Activated T-cell treated with anti-CD3 and anti-CD28 coated beads for 4 hours (primary cell): ENCODE results near the gene RHBDD1.

Experiments
- DNase-seq: peaks from one replicate; pipeline ENCODE4 v3.0.0-alpha.2; 2020

RHBDD1 gene

GRCh38 chr2:226888971-226889370 lies 53.1 kb downstream of the RHBDD1 start:
- DNase-seq = no peak

GRCh38 chr2:226890286-226890685 lies 54.4 kb downstream of the RHBDD1 start:
- DNase-seq = no peak

- no peak for DNase-seq
These were observed 56.1 kb downstream of the RHBDD1 start for GRCh38 chr2:226891780-226892590.

GRCh38 chr2:226892729-226893128 lies 56.9 kb downstream of the RHBDD1 start:
- DNase-seq = no peak

- no peak for DNase-seq
These were observed 57.4 kb downstream of the RHBDD1 start for GRCh38 chr2:226893216-226893615.

GRCh38 chr2:226894752-226895151 lies 58.9 kb downstream of the RHBDD1 start:
- no peak for DNase-seq

- DNase-seq = no peak
These were observed 59.7 kb downstream of the RHBDD1 start for GRCh38 chr2:226895579-226895978.

DNA sequence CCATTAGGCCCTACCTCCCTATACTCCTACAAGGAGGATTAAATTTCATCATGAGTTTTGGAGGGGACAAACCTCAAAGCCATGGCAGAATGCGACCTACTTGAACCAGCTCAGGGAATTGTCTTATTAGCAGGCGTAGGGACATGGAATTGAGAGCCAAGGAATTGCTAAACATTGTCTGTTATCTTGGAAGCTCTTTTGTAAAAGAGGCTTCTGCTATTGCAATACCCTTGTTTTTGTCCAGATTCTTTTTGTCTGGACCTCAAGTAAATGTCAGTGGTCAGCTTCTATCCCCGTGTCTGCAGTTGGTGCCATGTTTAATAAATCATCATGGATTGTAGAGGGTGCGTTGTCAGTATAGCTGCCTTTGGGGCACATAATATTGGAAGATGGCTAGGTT lies 62.3 kb downstream of the RHBDD1 start:
- DNase-seq = no peak

DNA sequence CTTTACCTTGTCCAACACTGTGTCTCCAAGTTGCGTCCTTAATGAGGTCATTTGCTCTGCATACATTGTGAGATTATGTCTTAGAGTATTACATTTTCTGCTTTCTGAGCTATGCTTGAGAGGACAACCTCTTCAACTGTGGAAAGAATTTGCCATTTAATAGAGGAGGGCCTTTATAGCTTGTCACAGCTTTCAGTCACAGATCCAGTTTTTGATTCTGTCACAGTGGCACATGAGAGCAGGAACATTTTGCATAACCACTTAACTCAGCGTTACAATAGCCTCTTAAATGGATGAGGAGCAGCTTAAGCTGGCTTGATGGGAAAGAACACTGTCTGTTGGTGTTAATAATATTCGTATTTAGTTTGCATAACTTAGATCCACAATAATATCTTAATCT lies 63.0 kb downstream of the RHBDD1 start:
- DNase-seq = no peak

GRCh38 chr2:226902041-226902966 lies 66.5 kb downstream of the RHBDD1 start:
- no peak for DNase-seq

GRCh38 chr2:226903179-226903578 lies 67.3 kb downstream of the RHBDD1 start:
- DNase-seq = no peak

GRCh38 chr2:226904592-226904991 lies 68.7 kb downstream of the RHBDD1 start:
- DNase-seq = no peak

DNA sequence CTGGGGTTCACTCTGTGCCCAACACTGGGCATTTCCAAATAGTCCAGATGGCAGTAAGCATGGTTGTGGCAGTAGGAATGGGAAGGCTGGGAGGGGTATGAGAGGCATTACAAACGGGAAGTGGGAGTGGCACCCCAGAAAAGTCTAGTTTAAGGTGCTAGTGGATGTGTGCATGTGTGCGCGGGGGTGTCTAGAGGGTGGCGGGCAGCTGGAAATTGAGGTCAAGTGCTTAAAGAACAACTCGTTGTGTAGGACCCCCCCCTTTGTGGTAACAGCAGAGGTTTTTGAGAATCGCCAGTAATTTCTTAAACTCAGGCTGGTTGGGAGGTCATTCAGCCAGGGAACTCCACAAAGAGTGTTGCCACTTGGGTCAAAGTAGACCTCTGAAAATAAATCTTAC lies 69.9 kb downstream of the RHBDD1 start:
- DNase-seq = no peak

DNA sequence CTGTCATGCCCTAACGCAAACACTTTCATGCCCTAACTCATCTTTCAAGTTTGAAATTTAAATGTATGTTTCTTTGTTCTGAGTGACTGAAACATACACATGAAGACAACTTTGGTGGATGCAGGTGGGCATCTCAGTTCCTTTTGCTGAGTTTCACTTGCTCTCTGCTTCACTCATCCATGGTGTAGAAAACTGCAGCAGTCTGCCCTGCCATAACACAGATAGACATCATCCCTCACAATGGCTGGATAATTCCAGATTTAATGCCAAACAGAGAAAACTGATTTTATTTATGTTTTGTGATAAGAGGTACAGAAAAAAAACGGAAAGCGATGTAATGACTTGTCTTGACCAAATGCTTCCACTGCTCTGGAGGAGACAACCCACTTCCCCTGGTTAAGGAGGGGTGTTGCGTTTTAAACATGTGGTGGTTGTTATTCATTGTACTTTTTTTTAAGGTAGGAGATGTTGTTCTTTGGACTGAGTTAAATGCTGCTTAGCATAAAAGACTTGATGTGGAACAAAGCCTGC lies 70.4 kb downstream of the RHBDD1 start:
- no peak for DNase-seq

DNA sequence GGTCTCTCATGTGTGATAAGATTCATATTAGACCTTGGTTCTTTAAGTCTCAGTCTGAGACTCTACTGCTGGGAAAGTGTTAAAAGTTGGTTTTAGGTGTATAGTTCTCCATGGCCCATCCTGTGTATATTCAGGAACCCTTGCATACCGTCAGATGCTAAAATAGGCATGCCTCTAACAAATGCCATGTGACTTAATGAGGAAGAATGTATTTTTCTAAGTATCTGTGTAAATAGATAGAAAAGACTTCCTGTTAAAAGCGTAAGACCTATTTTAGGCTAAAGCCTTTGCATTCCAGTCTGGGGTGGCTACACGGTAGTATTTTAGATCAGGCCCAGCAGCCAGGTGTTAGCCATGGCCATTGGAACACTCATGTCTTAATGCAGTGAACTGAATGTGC lies 73.3 kb downstream of the RHBDD1 start:
- DNase-seq = no peak

GRCh38 chr2:226909836-226910235 lies 74.0 kb downstream of the RHBDD1 start:
- no peak for DNase-seq

GRCh38 chr2:226910384-226910783 lies 74.5 kb downstream of the RHBDD1 start:
- DNase-seq = no peak

DNA sequence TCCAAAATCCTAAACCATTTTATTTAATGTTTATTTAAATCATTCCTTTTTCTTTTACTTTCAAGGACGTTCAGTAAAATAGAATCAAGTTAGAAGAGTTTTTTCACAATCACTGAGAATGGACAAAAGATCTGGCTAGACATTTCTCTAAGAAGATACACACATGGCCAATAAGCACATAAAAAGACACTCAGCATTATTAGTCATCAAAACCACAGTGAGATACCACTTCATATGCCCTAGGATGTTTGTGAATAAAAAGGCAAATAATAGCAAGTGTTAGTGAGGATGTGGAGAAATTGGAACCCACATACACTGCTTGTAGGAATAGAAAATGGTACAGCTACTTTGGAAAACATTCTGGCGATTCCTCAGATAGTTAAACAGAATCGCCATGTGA lies 76.1 kb downstream of the RHBDD1 start:
- no peak for DNase-seq

GRCh38 chr2:226913641-226914040 lies 77.8 kb downstream of the RHBDD1 start:
- DNase-seq = no peak

DNA sequence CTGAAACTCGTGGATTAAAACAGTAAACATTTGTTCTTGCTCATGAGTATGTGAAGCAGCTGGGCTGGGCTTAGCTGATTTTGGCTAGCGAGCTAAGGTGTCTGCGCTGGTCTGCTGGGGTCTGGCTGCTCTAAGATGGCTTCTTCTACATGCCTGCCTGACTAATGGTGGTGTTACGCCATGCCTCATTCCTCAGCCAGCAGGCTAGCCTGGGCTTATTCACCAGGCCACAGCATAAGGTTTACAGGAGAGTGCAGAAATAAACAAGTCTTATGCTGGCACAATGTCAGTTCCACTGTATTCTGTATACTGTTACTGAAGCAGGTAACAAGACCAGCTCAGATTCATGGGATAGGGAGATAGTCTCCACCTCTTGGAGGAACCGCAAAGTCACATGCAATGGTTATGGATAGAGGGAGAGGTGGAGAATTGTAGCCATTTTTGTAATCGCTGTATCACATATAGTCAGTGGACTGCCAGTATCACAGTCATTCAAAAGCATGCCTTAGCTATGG lies 80.0 kb downstream of the RHBDD1 start:
- DNase-seq = no peak

- DNase-seq = no peak
These were observed 80.8 kb downstream of the RHBDD1 start for GRCh38 chr2:226916669-226917068.

DNA sequence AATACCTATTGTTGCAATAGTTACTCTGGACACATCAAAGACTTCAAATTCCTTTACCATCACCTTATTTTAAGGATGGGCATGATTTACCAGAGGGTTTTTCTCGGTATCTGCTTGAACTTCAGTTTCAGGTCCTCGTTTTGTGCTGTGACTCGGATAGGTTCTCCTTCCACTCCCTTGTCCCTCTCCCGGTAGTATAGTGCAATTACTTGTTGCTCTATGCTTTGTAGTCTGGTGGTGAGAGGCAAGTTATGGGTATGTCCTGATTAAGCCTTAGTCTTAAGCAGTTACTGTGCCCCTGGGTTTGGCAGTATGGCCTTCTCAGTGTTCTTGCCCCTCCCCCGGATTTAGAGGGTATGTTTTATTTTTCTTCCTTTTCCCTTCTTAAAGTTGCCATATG lies 96.6 kb downstream of the RHBDD1 start:
- DNase-seq = no peak

GRCh38 chr2:226934546-226935201 lies 98.8 kb downstream of the RHBDD1 start:
- no peak for DNase-seq
